GM12801 (cell line): Measurements from ENCODE around the gene OR6K2.

Experiments used
- TF ChIP-seq, protein P1 (sequence below): IDR thresholded peaks from one replicate; pipeline ENCODE4 v1.5.1; 2011; ENCODE audit warnings: control low read depth; ENCODE audit not compliant: insufficient read length; ENCODE audit errors: extremely low read depth

OR6K2 gene

DNA sequence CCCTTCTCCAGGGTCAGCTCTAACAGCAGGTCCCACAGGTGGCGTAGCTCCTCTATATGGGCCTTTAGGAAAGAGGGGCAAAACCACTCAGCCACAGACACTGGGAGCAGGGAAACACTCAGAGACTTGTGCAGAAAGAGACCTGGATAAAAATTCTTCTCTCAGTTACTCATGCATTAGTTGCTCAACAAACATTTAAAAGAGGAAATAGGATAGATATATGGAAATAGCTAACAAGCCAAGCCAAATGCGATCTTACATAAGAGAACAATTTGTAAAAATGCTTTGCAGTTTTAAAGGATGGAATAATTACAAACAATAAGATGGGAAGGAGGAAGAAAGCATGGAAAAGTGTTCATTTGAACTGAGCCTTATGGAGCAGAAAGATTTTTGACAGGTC lies 18.8 kb downstream of the OR6K2 start:
- TF ChIP-seq, protein P1, sequence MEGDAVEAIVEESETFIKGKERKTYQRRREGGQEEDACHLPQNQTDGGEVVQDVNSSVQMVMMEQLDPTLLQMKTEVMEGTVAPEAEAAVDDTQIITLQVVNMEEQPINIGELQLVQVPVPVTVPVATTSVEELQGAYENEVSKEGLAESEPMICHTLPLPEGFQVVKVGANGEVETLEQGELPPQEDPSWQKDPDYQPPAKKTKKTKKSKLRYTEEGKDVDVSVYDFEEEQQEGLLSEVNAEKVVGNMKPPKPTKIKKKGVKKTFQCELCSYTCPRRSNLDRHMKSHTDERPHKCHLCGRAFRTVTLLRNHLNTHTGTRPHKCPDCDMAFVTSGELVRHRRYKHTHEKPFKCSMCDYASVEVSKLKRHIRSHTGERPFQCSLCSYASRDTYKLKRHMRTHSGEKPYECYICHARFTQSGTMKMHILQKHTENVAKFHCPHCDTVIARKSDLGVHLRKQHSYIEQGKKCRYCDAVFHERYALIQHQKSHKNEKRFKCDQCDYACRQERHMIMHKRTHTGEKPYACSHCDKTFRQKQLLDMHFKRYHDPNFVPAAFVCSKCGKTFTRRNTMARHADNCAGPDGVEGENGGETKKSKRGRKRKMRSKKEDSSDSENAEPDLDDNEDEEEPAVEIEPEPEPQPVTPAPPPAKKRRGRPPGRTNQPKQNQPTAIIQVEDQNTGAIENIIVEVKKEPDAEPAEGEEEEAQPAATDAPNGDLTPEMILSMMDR, result no peak

DNA sequence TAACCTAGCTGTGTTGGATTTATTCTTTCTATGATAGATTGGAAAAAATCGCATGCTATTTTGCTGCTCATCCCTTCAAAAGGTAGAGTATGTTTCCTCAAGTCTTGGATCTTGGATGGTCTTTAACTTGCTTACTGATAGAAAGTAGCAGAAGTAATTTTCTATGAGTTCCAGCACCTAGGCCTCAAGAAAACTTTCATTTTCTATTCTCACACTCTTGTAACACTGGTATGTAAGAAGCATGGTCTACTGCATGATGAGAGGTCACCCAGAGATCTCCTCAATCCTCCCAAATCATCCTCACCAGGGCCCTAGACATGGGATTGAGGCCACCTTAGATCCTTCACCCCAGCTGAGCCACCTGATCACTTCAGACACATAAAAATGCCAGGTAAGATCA lies 21.2 kb downstream of the OR6K2 start:
- TF ChIP-seq, protein P1, result no peak

DNA sequence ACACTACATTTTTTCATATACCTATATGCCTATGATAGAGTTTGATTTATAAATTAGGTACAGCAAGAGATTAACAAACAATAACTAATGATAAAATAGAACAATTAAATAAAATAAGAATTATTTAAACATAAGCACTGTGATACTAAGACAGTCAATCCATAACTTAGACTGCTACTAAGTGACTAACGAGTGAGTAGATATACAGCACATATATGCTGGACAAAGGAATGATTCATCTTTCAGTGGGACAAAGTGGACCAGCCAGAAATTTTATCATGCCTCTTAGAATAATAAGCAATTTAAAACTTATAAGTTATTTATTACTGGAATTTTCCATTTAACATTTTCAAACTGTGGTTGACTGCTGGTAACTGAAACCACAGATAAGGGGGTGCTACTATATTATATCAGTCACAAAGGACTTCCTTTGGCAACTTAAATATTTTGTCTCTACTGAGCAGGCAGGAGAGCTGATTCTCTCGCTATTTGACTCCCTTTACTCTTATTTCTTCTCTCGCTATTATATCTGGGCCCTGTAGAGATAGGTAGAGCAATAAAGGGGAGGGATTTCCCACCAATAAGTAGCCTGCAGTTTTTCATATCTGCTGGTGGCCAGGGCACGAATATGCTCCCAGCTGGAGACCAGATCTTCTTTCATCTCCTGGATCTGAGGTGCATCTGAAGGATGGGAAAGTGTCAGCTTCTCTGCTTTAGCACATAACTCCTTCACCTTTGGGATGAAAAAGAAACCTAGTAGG lies 24.7 kb downstream of the OR6K2 start:
- TF ChIP-seq, protein P1, result no peak

DNA sequence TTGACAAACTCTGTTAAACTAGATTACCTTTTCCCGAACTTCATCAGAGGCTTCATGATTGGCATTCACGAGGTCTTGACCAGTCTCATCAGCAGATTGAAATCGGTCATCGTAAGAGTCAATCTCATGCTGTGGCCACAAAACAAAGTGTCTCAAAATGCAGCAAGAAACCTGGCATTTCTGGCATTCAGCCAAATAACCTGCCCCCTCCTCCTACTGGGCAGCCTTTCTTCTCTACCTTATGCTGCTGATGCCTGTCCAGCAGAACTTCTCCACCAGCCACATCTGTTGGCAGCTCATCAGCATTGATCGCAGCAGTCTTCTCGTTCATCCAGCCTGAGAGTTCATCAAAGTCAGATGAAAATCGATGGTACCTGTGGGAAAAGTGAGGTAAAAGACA lies 26.1 kb downstream of the OR6K2 start:
- TF ChIP-seq, protein P1, result no peak

DNA sequence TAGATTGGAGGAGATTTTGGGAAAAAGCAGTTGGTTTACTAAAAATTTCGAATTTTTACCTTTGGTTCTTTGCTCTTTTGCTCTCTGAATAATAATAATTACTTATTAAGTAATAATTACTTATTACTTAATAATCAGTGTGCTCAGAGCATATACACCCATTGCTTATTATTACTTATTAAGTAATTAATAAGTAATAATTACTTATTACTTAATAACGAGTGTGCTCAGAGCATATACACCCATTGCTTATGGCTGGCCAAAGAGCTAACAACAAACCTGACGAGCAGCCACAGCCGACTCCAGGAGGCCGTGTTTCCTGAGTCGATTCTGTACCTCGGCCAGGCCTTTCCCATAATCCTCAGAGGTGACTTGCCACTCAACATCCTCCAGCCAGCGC lies 34.4 kb downstream of the OR6K2 start:
- TF ChIP-seq, protein P1, result no peak

DNA sequence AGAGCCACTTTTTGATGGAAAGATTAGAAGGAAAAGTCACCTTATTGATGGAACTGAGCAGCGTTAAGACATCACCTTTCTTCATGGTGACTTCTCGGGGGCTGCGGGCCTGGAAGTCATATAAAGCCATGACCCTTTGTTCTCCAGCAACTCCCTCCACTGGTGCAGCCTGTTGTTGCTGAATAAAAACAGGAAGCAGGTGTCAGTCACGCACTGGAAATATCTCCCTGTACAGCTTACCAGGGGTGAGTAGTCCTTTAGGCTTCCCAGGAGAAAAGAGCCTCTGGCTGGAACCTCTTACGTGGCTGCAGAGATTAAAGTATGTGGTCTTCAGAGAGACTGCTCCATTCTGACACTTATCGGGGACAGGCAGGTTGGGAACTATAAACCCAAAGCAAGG lies 45.9 kb downstream of the OR6K2 start:
- TF ChIP-seq, protein P1, result no peak

DNA sequence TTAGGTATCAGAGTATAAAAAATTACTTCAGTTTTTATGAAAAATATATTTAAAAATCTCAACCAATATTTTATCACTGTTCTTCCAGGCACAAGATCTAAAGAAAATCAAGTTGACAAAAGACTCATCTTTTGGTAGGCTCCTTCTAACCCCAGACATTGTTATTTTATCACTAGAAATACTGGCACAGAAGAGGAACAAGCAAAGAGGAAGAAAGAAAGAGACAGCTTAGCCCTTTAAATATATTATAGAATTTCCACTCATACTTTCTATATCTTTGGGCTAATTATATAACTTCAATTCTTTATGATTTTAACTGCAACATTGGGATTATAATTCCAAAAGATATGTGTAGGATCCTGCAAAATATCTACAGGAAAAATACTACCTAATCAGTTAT lies 46.4 kb downstream of the OR6K2 start:
- TF ChIP-seq, protein P1, result no peak
